Hematopoietic multipotent progenitor cell treated with erythropoietin and hydrocortisone succinate and interleukin-3 and kit ligand, for 15 days (in vitro differentiated cells): ENCODE data around the gene CXCR3.

ENCODE experiments used
- DNase-seq: peaks from one replicate; pipeline ENCODE4 v3.0.0-alpha.2; 2015; ENCODE audit warnings: low spot score

The CXCR3 gene

GRCh38 chrX:71636438-71637252 lies 18.3 kb upstream of the CXCR3 start:
- peak; percentile 18 for DNase-seq

- no peak for DNase-seq
Measured at GRCh38 chrX:71634366-71634765, 16.1 kb upstream of the CXCR3 start.

- DNase-seq, result no peak
Measured at GRCh38 chrX:71632923-71633657, 14.8 kb upstream of the CXCR3 start.

GRCh38 chrX:71629467-71629866 lies 11.2 kb upstream of the CXCR3 start:
- DNase-seq, result no peak

- no peak for DNase-seq
Measured at GRCh38 chrX:71627588-71628404, 9.5 kb upstream of the CXCR3 start.

- no peak for DNase-seq
Measured at GRCh38 chrX:71626576-71626975, 8.3 kb upstream of the CXCR3 start.

GRCh38 chrX:71625471-71625870 lies 7.2 kb upstream of the CXCR3 start:
- no peak for DNase-seq

GRCh38 chrX:71623714-71624113 lies 5.4 kb upstream of the CXCR3 start:
- DNase-seq, result peak; percentile 63

- DNase-seq, result peak; percentile 40
Measured at GRCh38 chrX:71622576-71623450, 4.5 kb upstream of the CXCR3 start.

GRCh38 chrX:71622032-71622575 lies 3.8 kb upstream of the CXCR3 start:
- no peak for DNase-seq

- DNase-seq, result no peak
Measured at GRCh38 chrX:71621603-71622002, 3.3 kb upstream of the CXCR3 start.

GRCh38 chrX:71619986-71620385 lies 1.7 kb upstream of the CXCR3 start:
- DNase-seq, result no peak

- no peak for DNase-seq
Measured at GRCh38 chrX:71619193-71619592, 882 bp upstream of the CXCR3 start.

- no peak for DNase-seq
Measured at GRCh38 chrX:71618787-71619186, 476 bp upstream of the CXCR3 start.

GRCh38 chrX:71617742-71618141 lies 569 bp downstream of the CXCR3 start:
- no peak for DNase-seq

- no peak for DNase-seq
Measured at GRCh38 chrX:71616672-71617529, 1.4 kb downstream of the CXCR3 start.

- DNase-seq, result no peak
Measured at GRCh38 chrX:71615954-71616353, 2.4 kb downstream of the CXCR3 start.

GRCh38 chrX:71615056-71615455 lies 3.3 kb downstream of the CXCR3 start:
- DNase-seq, result no peak

- DNase-seq, result no peak
Measured at GRCh38 chrX:71612256-71612655, 6.1 kb downstream of the CXCR3 start.

GRCh38 chrX:71611736-71612135 lies 6.6 kb downstream of the CXCR3 start:
- DNase-seq, result peak; percentile 14
